Measurements from ENCODE around the gene ZNF512B. TPM values are rescaled to one million over a fixed set of nuclear protein-coding genes. Genes with fewer than 3 reads are reported as not detected.

ZNF512B gene
- total RNA-seq (2022; extraction: Qiagen RNA extraction; ENCODE audit: low read depth): 10.0 to 13.3 TPM (median 12.2 TPM) in 5 replicates

GRCh38 chr20:63969838-63970713 lies at the start of gene ZNF512B:
ZNF512B (minus strand) TSS chr20:63969930; CDS start chr20:63967950, 1,980 bp downstream.

GRCh38 chr20:63980806-63981728 lies 11.3 kb upstream of the ZNF512B start, which contains the start of gene PRPF6:
PRPF6 (plus strand) TSS chr20:63981132; CDS start chr20:63981246, 114 bp downstream.

DNA sequence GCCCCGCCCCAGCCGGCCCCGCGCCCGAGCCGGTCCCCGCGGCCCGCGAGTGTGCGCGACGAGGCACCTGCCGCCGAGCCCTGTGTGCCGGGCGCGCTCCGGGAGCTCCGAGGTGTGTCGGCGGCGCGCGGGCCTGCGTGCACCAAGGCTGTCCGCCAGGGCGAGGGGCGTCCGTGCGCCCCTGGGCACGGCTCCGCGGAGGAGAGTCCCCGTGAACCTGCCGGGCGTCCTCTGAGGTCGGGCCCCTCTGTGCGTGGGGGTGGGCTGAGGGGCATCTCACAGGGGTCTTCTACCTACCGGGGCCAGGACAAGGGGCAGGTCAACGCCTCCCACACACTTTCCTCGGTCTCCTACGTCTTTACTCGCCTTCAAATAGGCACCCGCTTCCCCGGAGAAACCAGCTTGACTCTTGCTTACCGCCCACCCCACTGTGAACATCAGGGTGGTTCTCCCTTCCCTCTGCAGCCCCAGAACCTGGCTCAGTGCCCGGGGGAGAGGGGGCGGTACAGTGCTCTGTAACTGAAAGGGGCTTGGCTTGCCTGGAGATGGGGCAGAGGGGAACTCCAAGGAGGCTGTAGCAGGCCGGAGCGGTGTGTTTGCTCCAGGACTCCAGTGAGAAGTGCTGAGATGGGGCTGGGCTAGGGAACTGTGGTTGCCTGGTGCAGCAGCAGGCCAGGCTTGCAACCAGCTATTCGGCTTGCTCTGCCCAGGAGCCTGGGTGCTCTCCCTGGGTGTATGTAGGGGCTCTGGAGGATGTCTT lies 10.0 kb upstream of the ZNF512B start, which contains the start of gene SAMD10:
Gene SAMD10 (minus strand): TSS at position 86 of the 760 bp plus-strand sequence. CDS start 175 bp downstream, outside the sequence.

GRCh38 chr20:63955827-63956663 lies 13.7 kb downstream of the ZNF512B start, which contains the start of gene UCKL1:
UCKL1 (minus strand) TSS chr20:63956416; CDS start chr20:63956372, 44 bp downstream.

Other genes with a start within 250 kb of the ZNF512B start
- gene LIME1, start 233.3 kb downstream of the ZNF512B start, total RNA-seq (2022; extraction: Qiagen RNA extraction; ENCODE audit: low read depth): 3.4 to 11.6 TPM (median 8.1 TPM) in 5 replicates
- gene SLC2A4RG, start 230.2 kb downstream of the ZNF512B start, total RNA-seq (2022; extraction: Qiagen RNA extraction; ENCODE audit: low read depth): 60.9 to 99.3 TPM (median 87.7 TPM) in 5 replicates
- 0.50 to 0.94 TPM (median 0.77 TPM) in 5 replicates for gene ZBTB46, start 138.7 kb downstream of the ZNF512B start, total RNA-seq (2022; extraction: Qiagen RNA extraction; ENCODE audit: low read depth)
- 0.05 TPM in 1 of 5 replicates, not detected in the others for gene ABHD16B, start 108.4 kb downstream of the ZNF512B start, total RNA-seq (2022; extraction: Qiagen RNA extraction; ENCODE audit: low read depth)
- 119 to 136 TPM (median 132 TPM) in 5 replicates for gene TPD52L2, start 104.7 kb downstream of the ZNF512B start, total RNA-seq (2022; extraction: Qiagen RNA extraction; ENCODE audit: low read depth)
- 26.4 to 31.6 TPM (median 31.2 TPM) in 5 replicates for gene DNAJC5, start 74.8 kb downstream of the ZNF512B start, total RNA-seq (2022; extraction: Qiagen RNA extraction; ENCODE audit: low read depth)
- gene UCKL1, start 13.5 kb downstream of the ZNF512B start, total RNA-seq (2022; extraction: Qiagen RNA extraction; ENCODE audit: low read depth): 22.8 to 34.9 TPM (median 29.4 TPM) in 5 replicates
- gene SAMD10, start 9.7 kb upstream of the ZNF512B start, total RNA-seq (2022; extraction: Qiagen RNA extraction; ENCODE audit: low read depth): 0.10 to 0.13 TPM in 2 of 5 replicates, not detected in the others
- 52.6 to 60.3 TPM (median 55.1 TPM) in 5 replicates for gene PRPF6, start 11.2 kb upstream of the ZNF512B start, total RNA-seq (2022; extraction: Qiagen RNA extraction; ENCODE audit: low read depth)
- 0.19 to 0.39 TPM (median 0.33 TPM) in 5 replicates for gene C20orf204, start 66.3 kb upstream of the ZNF512B start, total RNA-seq (2022; extraction: Qiagen RNA extraction; ENCODE audit: low read depth)
- gene SOX18, start 79.7 kb upstream of the ZNF512B start, total RNA-seq (2022; extraction: Qiagen RNA extraction; ENCODE audit: low read depth): 1.1 to 2.3 TPM (median 1.7 TPM) in 5 replicates
- gene TCEA2, start 93.3 kb upstream of the ZNF512B start, total RNA-seq (2022; extraction: Qiagen RNA extraction; ENCODE audit: low read depth): 38.4 to 48.7 TPM (median 42.8 TPM) in 5 replicates
- gene RGS19, start 109.6 kb upstream of the ZNF512B start, total RNA-seq (2022; extraction: Qiagen RNA extraction; ENCODE audit: low read depth): 15.3 to 25.0 TPM (median 23.1 TPM) in 5 replicates
- gene OPRL1, start 110.2 kb upstream of the ZNF512B start, total RNA-seq (2022; extraction: Qiagen RNA extraction; ENCODE audit: low read depth): 0.40 to 0.71 TPM (median 0.51 TPM) in 5 replicates
- gene LKAAEAR1, start 114.5 kb upstream of the ZNF512B start, total RNA-seq (2022; extraction: Qiagen RNA extraction; ENCODE audit: low read depth): 1.3 to 1.8 TPM (median 1.4 TPM) in 4 of 5 replicates, not detected in the other
- gene NPBWR2, start 137.6 kb upstream of the ZNF512B start, total RNA-seq (2022; extraction: Qiagen RNA extraction; ENCODE audit: low read depth): not detected in 5 replicates
- 0.09 to 0.38 TPM (median 0.13 TPM) in 5 replicates for gene MYT1, start 194.5 kb upstream of the ZNF512B start, total RNA-seq (2022; extraction: Qiagen RNA extraction; ENCODE audit: low read depth)